GM12878 (cell line): ENCODE measurements around the gene PCNP. TPM values are rescaled to one million over a fixed set of nuclear protein-coding genes. Genes with fewer than 3 reads are reported as not detected.

Experiments used
- ATAC-seq: fragments of 200-7000 bp; cut with Tn5 transposase; 3 replicates; pipeline ENCODE4 v1.9.1; 2020; ENCODE audit warnings: mild to moderate bottlenecking, moderate library complexity
- BruUV-seq: library from RNA; stranded (reverse); fragments of 400-500 nt; replicated peaks from 2 replicates; lab custom pipeline; 2021; lab: Mats Ljungman, UMichigan
- CTCF ChIA-PET: fragments of 300-600 bp; sonication (Branson Sonifier 250); formaldehyde crosslinking; extraction: SDS; loops from one replicate; lab custom pipeline; 2021; ENCODE audit warnings: inconsistent platforms; lab: Yijun Ruan, JAX
- POLR2A ChIA-PET: fragments of 350-600 bp; formaldehyde crosslinking; extraction: SDS; loops from one replicate; lab custom pipeline; 2021; ENCODE audit warnings: inconsistent platforms; lab: Charles Lee
- RAD21 ChIA-PET: fragments of 300-600 bp; sonication (Branson Sonifier 250); formaldehyde crosslinking; loops from one replicate; lab custom pipeline; 2023; ENCODE audit warnings: antibody characterized with exemption; ENCODE audit not compliant: unreplicated experiment; lab: Charles Lee
- SMC1A ChIA-PET: fragments of 300-600 bp; sonication (Branson Sonifier 250); formaldehyde crosslinking; loops from one replicate; lab custom pipeline; 2023; ENCODE audit not compliant: unreplicated experiment, uncharacterized antibody; lab: Charles Lee
- DNase-seq: peaks from one replicate; pipeline ENCODE4 v3.0.0-alpha.2; 2011; ENCODE audit warnings: low read depth, low spot score
- FAIRE-seq: peaks from 3 replicates; lab custom pipeline; 2011; peaks lifted over from hg19 to GRCh38; lab: Jason Lieb, UNC
- H2AFZ ChIP-seq: 2 replicates; pipeline ENCODE4 v1.6.0; 2011; ENCODE audit warnings: low read depth, low read length, control low read depth; ENCODE audit not compliant: control insufficient read depth
- H3K27ac ChIP-seq: 2 replicates; pipeline ENCODE4 v1.5.1; 2011; ENCODE audit warnings: control low read depth; ENCODE audit not compliant: control insufficient read depth, insufficient read depth
- H3K27me3 ChIP-seq, 2 experiments: replicated peaks in 1 of 2; 2 replicates each; pipeline versions ENCODE4 v1.6.0 to v1.6.1; 2011; ENCODE audit warnings: low read length in 1 of 2; ENCODE audit not compliant: control insufficient read depth in 2 of 2, insufficient read depth in 2 of 2
- H3K36me3 ChIP-seq, 2 experiments: 2 replicates each; pipeline ENCODE4 v1.5.1; 2011; ENCODE audit warnings: low read length in 1 of 2; ENCODE audit not compliant: control insufficient read depth in 2 of 2, insufficient read depth in 2 of 2
- H3K4me1 ChIP-seq: 2 replicates; pipeline ENCODE4 v1.6.1; 2011; ENCODE audit warnings: mild to moderate bottlenecking, low read length, moderate library complexity, mixed read lengths; ENCODE audit not compliant: control insufficient read depth, insufficient read depth
- H3K4me2 ChIP-seq: 2 replicates; pipeline ENCODE4 v1.6.0; 2011; ENCODE audit warnings: control low read depth; ENCODE audit not compliant: control insufficient read depth, insufficient read depth
- H3K4me3 ChIP-seq: fragments of 200-600 bp; sonication (generic); 2 replicates; pipeline ENCODE4 v1.5.1; 2016
- H3K79me2 ChIP-seq: 2 replicates; pipeline ENCODE4 v1.6.0; 2011; ENCODE audit warnings: low read length; ENCODE audit not compliant: control insufficient read depth, insufficient read depth
- H3K9ac ChIP-seq: 2 replicates; pipeline ENCODE4 v1.8.0; 2011; ENCODE audit warnings: low read length, control low read depth, mixed read lengths; ENCODE audit not compliant: control insufficient read depth, insufficient read depth
- H3K9me3 ChIP-seq: replicated peaks from 3 replicates; pipeline ENCODE4 v1.5.1; 2011; ENCODE audit warnings: mild to moderate bottlenecking, low read length; ENCODE audit not compliant: control insufficient read depth, insufficient read depth
- H4K20me1 ChIP-seq: 2 replicates; pipeline ENCODE4 v1.6.0; 2011; ENCODE audit not compliant: control insufficient read depth, insufficient read depth
- BACH1 ChIP-seq: fragments of 450-650 bp; IDR thresholded peaks from 2 replicates; pipeline ENCODE4 v1.6.1; 2017; ENCODE audit warnings: mild to moderate bottlenecking, borderline replicate concordance
- MYB ChIP-seq: fragments of 150-350 bp; IDR thresholded peaks from 2 replicates; pipeline ENCODE4 v1.6.1; 2014; ENCODE audit warnings: mild to moderate bottlenecking, low read depth, low read length, borderline replicate concordance
- NFIC ChIP-seq: IDR thresholded peaks from 2 replicates; pipeline ENCODE4 v1.6.1; 2012; ENCODE audit warnings: low read depth, mild to moderate bottlenecking, inconsistent platforms, low read length, moderate library complexity
- SMAD1 ChIP-seq: fragments of 450-650 bp; IDR thresholded peaks from 2 replicates; pipeline ENCODE4 v1.6.1; 2018; ENCODE audit warnings: mild to moderate bottlenecking, low read depth; ENCODE audit not compliant: partially characterized antibody
- SMC3 ChIP-seq: IDR thresholded peaks from 2 replicates; pipeline ENCODE4 v1.6.1; 2011; ENCODE audit warnings: low read length, improper control_type of control experiment, borderline replicate concordance
- WGBS: methylation state at CpG from one replicate; pipeline ENCODE4 v1.1.6; 2016; ENCODE audit warnings: low lambda C conversion rate; ENCODE audit not compliant: insufficient replicate concordance, insufficient coverage; ENCODE audit errors: missing lambda C conversion rate; 5-methylcytosine and 5-hydroxymethylcytosine counted together
- in situ Hi-C: fragments of 300-500 bp; cut with MboI; formaldehyde crosslinking; loops from 9 replicates; pipeline ENCODE4 v1.14.3; 2018; ENCODE audit warnings: mixed read lengths
- intact Hi-C: fragments of 100-400 bp; cut with micrococcal nuclease; formaldehyde crosslinking; loops from one replicate; pipeline ENCODE4 v1.14.2; 2022; ENCODE audit not compliant: unreplicated experiment
- polyA plus RNA-seq, 11 experiments: library from polyadenylated mRNA; depleted of rRNA in 4 of 11; unstranded in 6 of 11; stranded (reverse) in 5 of 11; fragments of >200 nt; fragmentation: Nextera tagmentation in 4 of 11; fragmentation: Illumina TruSeq in 1 of 11; extraction: Ambion mirVana in 4 of 11; extraction: Trizol in 1 of 11; gene quantifications; 1 replicate in 1 of 11; 2 replicates in 10 of 11; pipeline versions ENCODE4 v1.2.1 to v1.2.3, GENCODE V29; 2011 to 2016; ENCODE audit warnings: inconsistent platforms in 2 of 11, missing spikeins in 2 of 11, low read depth in 1 of 11
- total RNA-seq, 4 experiments: library from RNA; depleted of rRNA in 3 of 4; stranded (reverse); fragments of >200 nt in 3 of 4; fragmentation: Illumina TruSeq in 1 of 4; extraction: Trizol in 1 of 4; gene quantifications; 2 replicates each; pipeline versions ENCODE4 v1.2.1 to v1.2.3, GENCODE V29; 2013 to 2021
- TF ChIP-seq, protein P1 (sequence below): fragments of 150-350 bp; IDR thresholded peaks from 2 replicates; pipeline ENCODE4 v1.6.1; 2016; ENCODE audit warnings: low read depth, low read length
- TF ChIP-seq, protein P2 (sequence below): fragments of 450-650 bp; IDR thresholded peaks from 2 replicates; pipeline ENCODE4 v1.6.1; 2017; ENCODE audit warnings: mild to moderate bottlenecking, moderate library complexity
- TF ChIP-seq, protein P3 (sequence below): fragments of 450-650 bp; formaldehyde crosslinking; IDR thresholded peaks from 2 replicates; pipeline ENCODE4 v1.4.0; 2022; ENCODE audit warnings: mild to moderate bottlenecking, moderate library complexity

The PCNP gene
- total and polyA plus RNA-seq, 10 of the 15 experiments (the other 5 are each of a cell fraction or from before 2014, with no cell fraction given) = 49.8 to 179 (median 109) TPM

DNA sequence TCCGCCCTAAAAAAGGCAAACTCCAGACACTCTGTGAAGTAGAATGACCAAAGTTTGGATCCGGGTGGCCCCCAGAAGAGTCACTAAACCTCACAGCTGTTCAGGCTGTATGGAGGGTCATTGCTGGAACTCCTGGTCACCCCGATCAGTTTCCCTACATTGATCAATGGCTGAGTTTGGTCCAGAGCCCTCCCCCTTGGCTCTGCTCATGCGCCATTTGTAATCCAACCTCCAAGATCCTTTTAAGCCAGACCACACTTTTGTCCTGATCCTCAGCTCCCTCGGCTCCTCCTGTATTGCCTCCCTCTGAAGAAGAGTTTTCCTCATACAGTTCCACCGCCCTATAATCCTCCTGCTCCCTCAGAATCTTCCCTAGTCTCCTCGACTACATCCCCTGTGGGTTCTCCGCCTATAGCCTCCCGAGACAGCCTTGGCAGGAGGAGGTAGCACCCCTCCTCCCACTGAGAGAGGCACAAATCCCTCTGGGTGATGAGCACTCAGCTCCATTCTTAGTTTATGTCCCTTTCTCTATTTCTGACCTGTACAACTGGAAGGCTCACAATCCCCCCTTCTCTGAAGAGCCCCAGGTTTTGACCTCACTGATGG is 60.7 kb downstream of the PCNP start (continued):
- TF ChIP-seq, protein P1, sequence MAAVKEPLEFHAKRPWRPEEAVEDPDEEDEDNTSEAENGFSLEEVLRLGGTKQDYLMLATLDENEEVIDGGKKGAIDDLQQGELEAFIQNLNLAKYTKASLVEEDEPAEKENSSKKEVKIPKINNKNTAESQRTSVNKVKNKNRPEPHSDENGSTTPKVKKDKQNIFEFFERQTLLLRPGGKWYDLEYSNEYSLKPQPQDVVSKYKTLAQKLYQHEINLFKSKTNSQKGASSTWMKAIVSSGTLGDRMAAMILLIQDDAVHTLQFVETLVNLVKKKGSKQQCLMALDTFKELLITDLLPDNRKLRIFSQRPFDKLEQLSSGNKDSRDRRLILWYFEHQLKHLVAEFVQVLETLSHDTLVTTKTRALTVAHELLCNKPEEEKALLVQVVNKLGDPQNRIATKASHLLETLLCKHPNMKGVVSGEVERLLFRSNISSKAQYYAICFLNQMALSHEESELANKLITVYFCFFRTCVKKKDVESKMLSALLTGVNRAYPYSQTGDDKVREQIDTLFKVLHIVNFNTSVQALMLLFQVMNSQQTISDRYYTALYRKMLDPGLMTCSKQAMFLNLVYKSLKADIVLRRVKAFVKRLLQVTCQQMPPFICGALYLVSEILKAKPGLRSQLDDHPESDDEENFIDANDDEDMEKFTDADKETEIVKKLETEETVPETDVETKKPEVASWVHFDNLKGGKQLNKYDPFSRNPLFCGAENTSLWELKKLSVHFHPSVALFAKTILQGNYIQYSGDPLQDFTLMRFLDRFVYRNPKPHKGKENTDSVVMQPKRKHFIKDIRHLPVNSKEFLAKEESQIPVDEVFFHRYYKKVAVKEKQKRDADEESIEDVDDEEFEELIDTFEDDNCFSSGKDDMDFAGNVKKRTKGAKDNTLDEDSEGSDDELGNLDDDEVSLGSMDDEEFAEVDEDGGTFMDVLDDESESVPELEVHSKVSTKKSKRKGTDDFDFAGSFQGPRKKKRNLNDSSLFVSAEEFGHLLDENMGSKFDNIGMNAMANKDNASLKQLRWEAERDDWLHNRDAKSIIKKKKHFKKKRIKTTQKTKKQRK = no peak

DNA sequence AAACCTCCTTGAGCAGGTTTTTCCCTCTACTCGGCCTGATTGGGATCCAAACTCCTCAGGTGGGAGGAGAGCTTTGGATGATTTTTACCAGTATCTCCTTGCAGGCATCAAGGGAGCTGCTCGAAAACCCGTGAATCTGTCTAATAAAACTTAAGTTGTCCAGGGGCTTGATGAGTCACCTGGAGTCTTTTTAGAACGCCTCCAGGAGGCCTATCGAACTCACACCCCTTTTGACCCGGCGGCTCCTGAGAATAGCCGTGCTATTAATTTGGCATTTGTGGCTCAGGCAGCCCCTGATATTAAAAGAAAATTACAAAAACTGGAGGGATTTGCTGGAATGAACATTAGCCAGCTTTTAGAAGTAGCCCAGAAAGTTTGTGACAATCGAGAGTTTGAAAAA is 61.4 kb downstream of the PCNP start:
- H3K4me2 ChIP-seq = no peak overlapping the region
- no peak for FAIRE-seq

More for the DNA sequence above, 61.4 kb downstream of the PCNP start:
- intact Hi-C loops (no loop called here), in situ Hi-C loops (loop anchor here (5.0 kb wide), 1 partner anchor 563 kb away; no protein-coding TSS in a partner anchor)
- BruUV-seq = no TSS peak
- H4K20me1 ChIP-seq = no peaks in the 10 kb centered on the region
- ChIA-PET POLR2A (no interaction called here), CTCF (interaction anchor here (0.9 to 1.5 kb wide), 6 partner anchors 9 to 566 kb away, joined by 4 to 6 read pairs (median 4); no protein-coding TSS in a partner anchor), RAD21 (interaction anchor here (1.3 kb wide), 1 partner anchor 62 kb away, joined by 3 read pairs; the partner anchor contains the start of gene PCNP), SMC1A (interaction anchor here (0.7 to 1.1 kb wide), 3 partner anchors 9 to 269 kb away, joined by 3 read pairs; partner anchors contain the start of gene PCNP)
- H2AFZ ChIP-seq = no peak overlapping the region
- H3K79me2 ChIP-seq = no peaks in the 10 kb centered on the region
- WGBS = 40% methylated on average over 9 of the region's 9 CpGs
- no peak overlapping the region for H3K4me3 ChIP-seq
- no peaks in the 10 kb centered on the region for H3K36me3 ChIP-seq
- H3K9me3 ChIP-seq = no peaks in the 10 kb centered on the region
- no peak for DNase-seq
- no peak overlapping the region for H3K9ac ChIP-seq
- no peak overlapping the region for H3K27ac ChIP-seq
- TF ChIP-seq SMAD1 (no peak), SMC3 (no peak), BACH1 (no peak), MYB (no peak), NFIC (no peak)
- TF ChIP-seq, protein P2, sequence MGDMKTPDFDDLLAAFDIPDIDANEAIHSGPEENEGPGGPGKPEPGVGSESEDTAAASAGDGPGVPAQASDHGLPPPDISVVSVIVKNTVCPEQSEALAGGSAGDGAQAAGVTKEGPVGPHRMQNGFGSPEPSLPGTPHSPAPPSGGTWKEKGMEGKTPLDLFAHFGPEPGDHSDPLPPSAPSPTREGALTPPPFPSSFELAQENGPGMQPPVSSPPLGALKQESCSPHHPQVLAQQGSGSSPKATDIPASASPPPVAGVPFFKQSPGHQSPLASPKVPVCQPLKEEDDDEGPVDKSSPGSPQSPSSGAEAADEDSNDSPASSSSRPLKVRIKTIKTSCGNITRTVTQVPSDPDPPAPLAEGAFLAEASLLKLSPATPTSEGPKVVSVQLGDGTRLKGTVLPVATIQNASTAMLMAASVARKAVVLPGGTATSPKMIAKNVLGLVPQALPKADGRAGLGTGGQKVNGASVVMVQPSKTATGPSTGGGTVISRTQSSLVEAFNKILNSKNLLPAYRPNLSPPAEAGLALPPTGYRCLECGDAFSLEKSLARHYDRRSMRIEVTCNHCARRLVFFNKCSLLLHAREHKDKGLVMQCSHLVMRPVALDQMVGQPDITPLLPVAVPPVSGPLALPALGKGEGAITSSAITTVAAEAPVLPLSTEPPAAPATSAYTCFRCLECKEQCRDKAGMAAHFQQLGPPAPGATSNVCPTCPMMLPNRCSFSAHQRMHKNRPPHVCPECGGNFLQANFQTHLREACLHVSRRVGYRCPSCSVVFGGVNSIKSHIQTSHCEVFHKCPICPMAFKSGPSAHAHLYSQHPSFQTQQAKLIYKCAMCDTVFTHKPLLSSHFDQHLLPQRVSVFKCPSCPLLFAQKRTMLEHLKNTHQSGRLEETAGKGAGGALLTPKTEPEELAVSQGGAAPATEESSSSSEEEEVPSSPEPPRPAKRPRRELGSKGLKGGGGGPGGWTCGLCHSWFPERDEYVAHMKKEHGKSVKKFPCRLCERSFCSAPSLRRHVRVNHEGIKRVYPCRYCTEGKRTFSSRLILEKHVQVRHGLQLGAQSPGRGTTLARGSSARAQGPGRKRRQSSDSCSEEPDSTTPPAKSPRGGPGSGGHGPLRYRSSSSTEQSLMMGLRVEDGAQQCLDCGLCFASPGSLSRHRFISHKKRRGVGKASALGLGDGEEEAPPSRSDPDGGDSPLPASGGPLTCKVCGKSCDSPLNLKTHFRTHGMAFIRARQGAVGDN = no peak
- TF ChIP-seq, protein P3, sequence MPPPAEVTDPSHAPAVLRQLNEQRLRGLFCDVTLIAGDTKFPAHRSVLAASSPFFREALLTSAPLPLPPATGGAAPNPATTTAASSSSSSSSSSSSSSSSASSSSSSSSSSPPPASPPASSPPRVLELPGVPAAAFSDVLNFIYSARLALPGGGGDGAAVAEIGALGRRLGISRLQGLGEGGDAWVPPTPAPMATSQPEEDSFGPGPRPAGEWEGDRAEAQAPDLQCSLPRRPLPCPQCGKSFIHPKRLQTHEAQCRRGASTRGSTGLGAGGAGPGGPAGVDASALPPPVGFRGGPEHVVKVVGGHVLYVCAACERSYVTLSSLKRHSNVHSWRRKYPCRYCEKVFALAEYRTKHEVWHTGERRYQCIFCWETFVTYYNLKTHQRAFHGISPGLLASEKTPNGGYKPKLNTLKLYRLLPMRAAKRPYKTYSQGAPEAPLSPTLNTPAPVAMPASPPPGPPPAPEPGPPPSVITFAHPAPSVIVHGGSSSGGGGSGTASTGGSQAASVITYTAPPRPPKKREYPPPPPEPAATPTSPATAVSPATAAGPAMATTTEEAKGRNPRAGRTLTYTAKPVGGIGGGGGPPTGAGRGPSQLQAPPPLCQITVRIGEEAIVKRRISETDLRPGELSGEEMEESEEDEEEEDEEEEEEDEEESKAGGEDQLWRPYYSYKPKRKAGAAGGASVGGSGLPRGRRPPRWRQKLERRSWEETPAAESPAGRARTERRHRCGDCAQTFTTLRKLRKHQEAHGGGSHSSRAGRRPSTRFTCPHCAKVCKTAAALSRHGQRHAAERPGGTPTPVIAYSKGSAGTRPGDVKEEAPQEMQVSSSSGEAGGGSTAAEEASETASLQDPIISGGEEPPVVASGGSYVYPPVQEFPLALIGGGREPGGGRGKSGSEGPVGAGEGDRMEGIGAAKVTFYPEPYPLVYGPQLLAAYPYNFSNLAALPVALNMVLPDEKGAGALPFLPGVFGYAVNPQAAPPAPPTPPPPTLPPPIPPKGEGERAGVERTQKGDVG = no peak
- no peak for ATAC-seq
- H3K4me1 ChIP-seq = no peaks in the 10 kb centered on the region; the same call in 1 of the 2 replicates
- H3K27me3 ChIP-seq = no peaks in the 10 kb centered on the region; a peak in 1 of 4 replicates
